Measurements from ENCODE around the gene SPG7. TPM values are rescaled to one million over a fixed set of nuclear protein-coding genes. Genes with fewer than 3 reads are reported as not detected.

SPG7 gene
- total RNA-seq, 1 experiment from 2014 or later: 119 TPM

- no peak overlapping the region for H3K9ac ChIP-seq (ENCODE audit: extremely low read depth, insufficient read length, low read length)
- TF ChIP-seq CTCF (conservative IDR thresholded peaks at IDR 0.05): no peak
- H3K4ac ChIP-seq (ENCODE audit: low read depth, low read length): no peak overlapping the region
- no peak overlapping the region for H2BK120ac ChIP-seq (ENCODE audit: low read depth, low read length, poor library complexity, severe bottlenecking)
- H3T11ph ChIP-seq (ENCODE audit: low read length): no peak overlapping the region
- no peaks in the 10 kb centered on the region for H3K79me2 ChIP-seq (ENCODE audit: insufficient read depth, low read length)
- H4K8ac ChIP-seq (replicated peaks; ENCODE audit: insufficient read length, low read depth, low read length): no peak overlapping the region
- H4K5ac ChIP-seq (ENCODE audit: insufficient read length, low read depth, low read length): no peak overlapping the region
- H3K9me3 Mint-ChIP-seq: no peaks in the 10 kb centered on the region
- H2BK20ac ChIP-seq (ENCODE audit: low read depth, low read length, poor library complexity, severe bottlenecking): no peak overlapping the region
- H3K27ac Mint-ChIP-seq: no peak overlapping the region
- no peaks in the 10 kb centered on the region for H3K79me1 ChIP-seq (ENCODE audit: insufficient read depth, low read depth, low read length, poor library complexity, severe bottlenecking)
- no peaks in the 10 kb centered on the region for H3K4me1 ChIP-seq (ENCODE audit: insufficient read depth, low read length)
- no peaks in the 10 kb centered on the region for H3K27me3 Mint-ChIP-seq (ENCODE audit: low read depth)
- H3K18ac ChIP-seq (ENCODE audit: insufficient read length, low read depth, low read length): no peak overlapping the region
- H3K4me3 Mint-ChIP-seq: no peak overlapping the region
- no peaks in the 10 kb centered on the region for H3K27me3 ChIP-seq (ENCODE audit: insufficient read depth, low read length)
- H3K23ac ChIP-seq (ENCODE audit: insufficient read length, low read depth, low read length): no peak overlapping the region
- H3K27ac ChIP-seq (ENCODE audit: insufficient read length, low read depth, low read length): no peak overlapping the region
- no peak overlapping the region for H2BK12ac ChIP-seq (ENCODE audit: insufficient read length, low read depth, low read length)
- no peak overlapping the region for H2AFZ ChIP-seq (ENCODE audit: low read length)
- H3K4me1 Mint-ChIP-seq: no peaks in the 10 kb centered on the region
- no peaks in the 10 kb centered on the region for H4K20me1 ChIP-seq (ENCODE audit: control insufficient read depth, insufficient read depth, insufficient read length)
- no peak for DNase-seq
- no peak overlapping the region for H3K4me2 ChIP-seq (ENCODE audit: insufficient read depth, insufficient read length, low read length)
- H3K9me3 ChIP-seq (ENCODE audit: control insufficient read depth, low read depth, low read length): no peaks in the 10 kb centered on the region
- no peak overlapping the region for H3K14ac ChIP-seq (ENCODE audit: insufficient read depth, low read length)
- H3K36me3 Mint-ChIP-seq (ENCODE audit: insufficient read depth in 1 of 3, low read depth in 3 of 3): peaks cover 30 to 67% (median 61%) of the 10 kb centered on the region in 3 experiments
- no peak overlapping the region for H4K91ac ChIP-seq (ENCODE audit: insufficient read length, low read depth, low read length)
- H3K23me2 ChIP-seq (ENCODE audit: insufficient read length, low read depth, low read length, poor library complexity, severe bottlenecking): no peaks in the 10 kb centered on the region
- H2BK5ac ChIP-seq (ENCODE audit: insufficient read length, low read length): no peak overlapping the region
- no peak overlapping the region for H2AK5ac ChIP-seq (ENCODE audit: insufficient read length, low read length)
- no CpG with 5 or more reads among the region's 36 CpGs for WGBS (ENCODE audit: extremely low coverage, insufficient read length, low lambda C conversion rate)
- H3K56ac ChIP-seq (ENCODE audit: insufficient read length, low read depth, low read length): no peak overlapping the region
- H2BK15ac ChIP-seq (ENCODE audit: low read depth, low read length): no peak overlapping the region
Observed at GRCh38 chr16:89536886-89537548, 28.8 kb downstream of the SPG7 start.
